Measurements from ENCODE around the gene CES3.
"Not testable (repeated sequence)": the region's sequence is repeated elsewhere in the genome, so short reads cannot be mapped to it uniquely, and the experiment has no call there.

The CES3 gene

GRCh38 chr16:66947302-66948065 lies 13.6 kb upstream of the CES3 start:
- DNase-seq = peak; percentile 93

- no peak for DNase-seq
These were observed 12.8 kb upstream of the CES3 start for GRCh38 chr16:66948134-66948836.

GRCh38 chr16:66948837-66949225 lies 12.2 kb upstream of the CES3 start:
- DNase-seq = no peak

GRCh38 chr16:66949472-66949871 lies 11.6 kb upstream of the CES3 start:
- DNase-seq = no peak

GRCh38 chr16:66950437-66950836 lies 10.6 kb upstream of the CES3 start:
- no peak for DNase-seq

GRCh38 chr16:66950971-66951790 lies 9.9 kb upstream of the CES3 start:
- no peak for DNase-seq

DNA sequence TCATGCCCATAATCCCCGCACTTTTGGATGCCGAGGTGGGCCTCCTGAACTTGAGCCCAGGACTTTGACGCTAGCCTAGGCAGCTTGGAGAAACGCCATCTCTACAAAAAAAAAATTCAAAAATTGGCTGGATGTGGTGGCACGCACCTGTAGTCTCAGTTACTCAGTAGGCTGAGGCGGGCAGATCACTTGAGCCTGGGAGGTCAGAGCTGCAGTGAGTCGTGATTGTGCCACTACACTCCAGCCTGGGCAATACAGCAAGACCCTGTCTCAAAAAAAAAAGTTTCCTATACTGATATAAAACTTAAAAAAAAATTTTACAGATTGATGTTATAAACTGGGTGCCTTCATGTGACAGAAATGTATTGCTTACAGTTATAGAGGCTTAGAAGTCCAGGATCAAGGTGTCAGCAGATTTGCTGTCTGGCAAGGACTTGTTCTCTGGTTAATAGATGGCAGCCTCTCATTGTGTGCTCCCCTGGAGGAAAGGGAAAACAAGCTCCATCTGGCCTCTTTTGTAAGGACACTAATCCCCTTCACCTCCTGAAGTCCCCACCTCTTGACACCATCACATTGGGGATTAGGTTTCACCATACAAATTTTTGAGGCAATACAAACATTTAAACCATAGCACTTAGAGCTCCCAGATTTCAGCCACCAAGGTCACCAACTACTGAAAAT lies 8.5 kb upstream of the CES3 start:
- no peak for DNase-seq

DNA sequence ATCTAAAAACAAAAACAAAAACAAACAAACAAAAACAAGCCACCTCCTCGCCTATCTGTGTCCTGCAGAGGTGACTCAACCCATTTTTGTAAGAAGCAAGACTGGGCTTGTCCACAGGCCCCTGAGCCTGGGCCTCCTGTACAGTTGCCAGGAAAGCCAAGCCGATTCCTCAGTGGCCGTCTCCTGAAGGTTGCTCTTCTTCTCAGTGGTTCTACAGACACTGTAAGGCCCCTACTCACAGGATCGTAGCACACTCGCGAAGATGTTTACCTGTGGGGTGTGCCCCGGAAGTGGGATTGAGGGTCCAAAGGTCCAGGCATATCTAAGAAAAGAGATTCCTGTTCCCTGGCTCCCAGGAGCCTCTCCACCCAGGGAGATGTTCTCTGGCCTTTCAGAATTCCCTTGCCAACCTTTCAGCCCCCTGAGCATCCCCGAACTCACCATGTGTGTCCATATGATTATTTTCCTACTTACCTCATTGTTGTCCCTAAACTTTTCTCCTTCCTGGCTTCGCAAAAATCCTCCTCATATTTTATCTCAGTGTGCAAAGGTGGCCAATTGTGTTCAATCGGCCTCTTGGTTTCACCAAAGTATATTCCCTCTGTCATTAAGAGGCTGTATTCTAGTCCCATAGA lies 7.5 kb upstream of the CES3 start:
- no peak for DNase-seq

DNA sequence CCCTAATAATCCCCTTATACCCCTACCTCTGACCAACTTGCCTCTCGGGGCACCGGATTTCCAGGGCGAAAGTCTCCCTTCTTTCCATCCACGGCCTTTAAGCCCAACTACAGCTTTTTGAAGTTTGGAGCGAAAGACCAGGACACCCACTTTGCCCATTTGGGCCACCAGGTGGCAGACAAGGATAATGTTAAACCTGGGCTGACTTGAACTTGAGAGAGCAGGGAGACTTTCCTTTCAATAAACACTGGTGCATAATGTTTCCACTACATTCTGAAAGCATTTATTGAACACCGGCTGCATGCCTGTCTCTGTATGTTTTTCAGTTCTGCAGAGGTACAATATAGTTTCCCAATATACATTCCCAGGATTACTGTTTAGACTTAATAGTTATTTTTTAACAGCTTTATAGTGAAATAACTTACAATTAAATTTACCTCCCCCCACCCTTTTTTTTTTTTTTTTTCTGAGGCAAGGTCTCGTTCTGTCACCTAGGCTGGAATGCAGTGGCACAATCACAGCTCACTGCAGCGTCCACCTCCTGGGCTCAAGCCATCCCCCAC lies 6.9 kb upstream of the CES3 start:
- DNase-seq = peak; percentile 86

- DNase-seq = not testable (repeated sequence)
These were observed 5.5 kb upstream of the CES3 start for GRCh38 chr16:66955363-66956153.

DNA sequence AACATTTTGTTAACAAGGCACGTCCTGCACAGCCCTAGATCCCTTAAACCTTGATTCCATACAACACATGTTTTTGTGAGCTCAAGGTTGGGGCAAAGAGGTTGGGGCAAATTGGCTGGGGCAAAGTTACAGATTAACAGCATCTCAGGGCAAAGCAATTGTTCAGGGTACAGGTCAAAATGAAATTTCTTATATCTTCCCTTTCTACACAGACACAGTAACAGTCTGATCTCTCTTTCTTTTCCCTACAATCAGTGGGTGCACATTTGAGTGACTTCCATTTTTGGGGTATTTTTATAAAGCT lies 5.0 kb upstream of the CES3 start:
- DNase-seq = not testable (repeated sequence)

DNA sequence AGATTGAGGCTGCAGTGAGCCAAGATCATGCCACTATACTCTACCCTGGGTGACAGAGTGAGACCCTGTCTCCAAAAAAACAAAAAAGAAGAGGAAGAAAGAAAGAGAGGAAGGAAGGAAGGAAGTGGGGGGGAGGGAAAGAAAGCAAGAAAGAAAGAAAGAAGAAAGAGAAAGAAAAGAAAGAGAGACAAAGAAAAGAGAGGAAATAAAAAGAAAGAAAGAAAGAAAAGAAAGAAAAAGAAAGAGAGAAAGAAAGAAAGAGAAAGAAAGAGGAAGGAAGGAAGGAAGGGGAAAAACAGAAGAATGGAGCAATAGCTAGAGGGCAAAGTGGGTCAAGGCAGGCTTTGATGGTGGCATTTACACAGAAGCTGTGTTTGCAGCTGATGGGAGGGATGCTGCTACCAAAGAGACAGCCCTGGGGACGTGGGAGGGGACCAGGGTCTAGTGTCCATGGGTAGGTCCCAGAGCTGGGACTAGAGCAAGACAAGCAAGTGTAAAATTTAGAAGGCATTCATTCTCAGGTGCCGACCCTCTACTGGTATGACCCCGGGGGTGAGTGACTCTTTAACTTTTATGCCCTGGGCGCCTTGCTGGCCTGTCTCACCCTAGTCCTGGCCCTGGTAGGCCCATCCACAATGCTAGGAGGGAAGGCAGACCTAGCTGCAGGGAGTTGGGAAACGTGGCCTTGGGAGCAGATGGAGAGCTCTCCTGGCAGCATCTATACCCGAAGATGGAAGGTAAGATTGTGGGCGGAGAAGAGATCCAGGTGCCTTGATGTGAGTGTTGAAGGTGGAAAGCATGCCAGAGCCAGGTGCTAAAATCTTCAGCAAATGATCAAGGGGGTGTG lies 2.0 kb upstream of the CES3 start:
- no peak for DNase-seq

GRCh38 chr16:66959704-66960161 lies 1.3 kb upstream of the CES3 start:
- DNase-seq = no peak

DNA sequence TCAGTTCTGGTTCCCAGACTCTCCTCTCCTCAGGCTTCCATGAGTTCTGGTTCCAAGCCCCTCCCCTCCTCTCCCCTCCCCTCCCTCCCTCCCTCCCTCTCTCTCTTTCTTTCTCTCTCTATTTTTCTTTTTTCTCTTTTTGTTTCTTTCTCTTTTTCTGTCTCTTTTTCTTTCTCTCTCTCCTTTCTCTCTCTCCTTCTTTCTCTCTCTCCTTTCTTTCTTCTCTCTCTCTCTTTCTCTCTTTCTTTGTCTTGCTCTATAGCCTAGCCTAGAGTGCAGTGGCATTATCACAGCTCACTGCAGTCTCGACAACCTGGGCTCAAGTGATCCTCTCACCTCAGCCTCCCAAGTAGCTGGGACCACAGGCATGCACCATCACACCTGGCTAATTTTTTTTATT lies 796 bp upstream of the CES3 start:
- DNase-seq = no peak

DNA sequence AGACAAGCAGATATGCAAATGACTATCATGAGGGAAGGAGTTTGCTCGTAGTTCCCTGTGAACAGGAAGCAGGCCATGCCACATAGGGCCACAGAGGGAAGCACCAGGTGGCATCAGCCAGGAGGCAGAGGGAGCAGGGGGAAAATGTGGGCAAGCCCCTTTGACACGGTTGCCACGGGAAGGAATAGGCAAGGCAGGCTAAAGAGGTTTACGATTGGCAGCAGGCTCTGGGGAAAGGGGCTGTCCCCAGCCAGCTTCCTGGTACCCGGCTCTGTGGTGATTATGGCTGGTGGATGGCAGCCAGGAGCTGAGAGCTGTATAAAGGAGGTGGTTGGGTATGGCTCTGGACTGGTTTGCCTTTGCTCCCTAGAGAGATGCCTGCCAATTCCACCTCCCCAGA lies 848 bp downstream of the CES3 start:
- DNase-seq = no peak

DNA sequence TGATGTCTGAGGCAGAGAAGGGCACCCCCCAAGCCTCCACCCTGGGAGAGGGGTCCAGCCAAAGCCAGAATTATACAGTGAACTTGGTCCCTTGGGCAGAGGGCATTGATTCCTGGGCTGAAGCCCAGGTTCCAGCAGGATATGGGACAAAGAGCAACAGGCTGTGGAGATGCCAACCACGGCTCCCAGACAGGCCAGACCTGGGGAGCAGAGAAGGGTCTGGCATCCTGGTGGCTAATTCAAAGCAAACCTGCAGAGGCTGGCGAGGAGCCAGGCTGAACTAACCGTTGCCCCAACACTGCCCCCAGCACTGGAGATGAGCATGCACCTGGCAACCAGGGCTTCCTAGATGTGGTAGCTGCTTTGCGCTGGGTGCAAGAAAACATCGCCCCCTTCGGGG lies 3.0 kb downstream of the CES3 start:
- no peak for DNase-seq

GRCh38 chr16:66968847-66969246 lies 7.8 kb downstream of the CES3 start:
- DNase-seq = no peak

GRCh38 chr16:66970775-66971720 lies 10.0 kb downstream of the CES3 start:
- no peak for DNase-seq

- DNase-seq = no peak
These were observed 11.9 kb downstream of the CES3 start for GRCh38 chr16:66972983-66973382.
